ENCODE results near the gene DPY19L2. TPM values are rescaled to one million over a fixed set of nuclear protein-coding genes. Genes with fewer than 3 reads are reported as not detected.
"Not testable (repeated sequence)": the region's sequence is repeated elsewhere in the genome, so short reads cannot be mapped to it uniquely, and the experiment has no call there.

The DPY19L2 gene
- total RNA-seq, 4 donors from 2014 or later, result 5.0 to 12.2 (median 8.3) TPM

GRCh38 chr12:63706336-63706735 lies 38.0 kb upstream of the DPY19L2 start:
- intact Hi-C loops (cut with DNase I), result no loop called here
- no peaks in the 10 kb centered on the region for H3K27me3 ChIP-seq
- WGBS, result 86% methylated on average over 3 of the region's 3 CpGs
- no peaks in the 10 kb centered on the region for H3K36me3 ChIP-seq
- H3K4me3 ChIP-seq, result no peak overlapping the region
- H3K27ac ChIP-seq (replicated peaks in 1 of 4), result no peak overlapping the region
- no peaks in the 10 kb centered on the region for H3K9me3 ChIP-seq
- TF ChIP-seq POLR2AphosphoS5 (IDR thresholded peaks at IDR 0.05) (no peak), CTCF (IDR thresholded peaks at IDR 0.05) (no peak), EP300 (IDR thresholded peaks at IDR 0.05) (no peak), POLR2A (IDR thresholded peaks at IDR 0.05; ENCODE audit: low read depth) (no peak)
- no peaks in the 10 kb centered on the region for H3K4me1 ChIP-seq
- DNase-seq (ENCODE audit: extremely low spot score), result no peak

GRCh38 chr12:63699678-63700382 lies 31.5 kb upstream of the DPY19L2 start:
- WGBS, result 68% methylated on average over 3 of the region's 3 CpGs
- H3K36me3 ChIP-seq; H3K4me3 ChIP-seq; H3K27ac ChIP-seq (replicated peaks in 1 of 4); H3K27me3 ChIP-seq; DNase-seq (ENCODE audit: extremely low spot score); intact Hi-C loops (cut with DNase I); H3K4me1 ChIP-seq; H3K9me3 ChIP-seq: not testable (repeated sequence)

- WGBS, result 40% methylated on average over 1 of the region's 2 CpGs
- intact Hi-C loops (cut with DNase I); H3K4me3 ChIP-seq; DNase-seq (ENCODE audit: extremely low spot score); H3K9me3 ChIP-seq; H3K27ac ChIP-seq (replicated peaks in 1 of 4); H3K36me3 ChIP-seq; H3K27me3 ChIP-seq; H3K4me1 ChIP-seq: not testable (repeated sequence)
These were observed 30.7 kb upstream of the DPY19L2 start for GRCh38 chr12:63699011-63699410.

- H3K27ac ChIP-seq (replicated peaks in 1 of 4); intact Hi-C loops (cut with DNase I): not testable (repeated sequence)
- WGBS, result 59% methylated on average over 2 of the region's 2 CpGs
These were observed 22.5 kb upstream of the DPY19L2 start for GRCh38 chr12:63690837-63691236.

GRCh38 chr12:63689141-63689540 lies 20.8 kb upstream of the DPY19L2 start:
- intact Hi-C loops (cut with DNase I); H3K9me3 ChIP-seq; H3K27ac ChIP-seq (replicated peaks in 1 of 4); H3K27me3 ChIP-seq; DNase-seq (ENCODE audit: extremely low spot score); H3K36me3 ChIP-seq; H3K4me3 ChIP-seq; H3K4me1 ChIP-seq: not testable (repeated sequence)
- WGBS, result 76% methylated on average over 1 of the region's 1 CpG

More at GRCh38 chr12:63690837-63691236, 22.5 kb upstream of the DPY19L2 start:
- not testable (repeated sequence) for H3K4me1 ChIP-seq; DNase-seq (ENCODE audit: extremely low spot score); H3K36me3 ChIP-seq; H3K27me3 ChIP-seq; H3K9me3 ChIP-seq; H3K4me3 ChIP-seq

GRCh38 chr12:63686623-63687022 lies 18.3 kb upstream of the DPY19L2 start:
- H3K27ac ChIP-seq (replicated peaks in 1 of 4); intact Hi-C loops (cut with DNase I); H3K4me3 ChIP-seq; H3K36me3 ChIP-seq; H3K4me1 ChIP-seq; H3K27me3 ChIP-seq; DNase-seq (ENCODE audit: extremely low spot score); H3K9me3 ChIP-seq: not testable (repeated sequence)
- WGBS, result no CpG with 5 or more reads among the region's 29 CpGs

GRCh38 chr12:63685789-63686188 lies 17.5 kb upstream of the DPY19L2 start:
- H3K4me1 ChIP-seq; DNase-seq (ENCODE audit: extremely low spot score); intact Hi-C loops (cut with DNase I); H3K9me3 ChIP-seq; H3K36me3 ChIP-seq; H3K4me3 ChIP-seq; H3K27ac ChIP-seq (replicated peaks in 1 of 4); H3K27me3 ChIP-seq: not testable (repeated sequence)
- 91% methylated on average over 2 of the region's 2 CpGs for WGBS

GRCh38 chr12:63682617-63683016 lies 14.3 kb upstream of the DPY19L2 start:
- 86% methylated on average over 2 of the region's 2 CpGs for WGBS
- H3K27me3 ChIP-seq; H3K9me3 ChIP-seq; H3K4me1 ChIP-seq; H3K27ac ChIP-seq (replicated peaks in 1 of 4); H3K4me3 ChIP-seq; H3K36me3 ChIP-seq; intact Hi-C loops (cut with DNase I); DNase-seq (ENCODE audit: extremely low spot score): not testable (repeated sequence)

GRCh38 chr12:63680758-63681157 lies 12.5 kb upstream of the DPY19L2 start:
- H3K4me1 ChIP-seq; H3K27me3 ChIP-seq; H3K27ac ChIP-seq (replicated peaks in 1 of 4); H3K4me3 ChIP-seq; H3K36me3 ChIP-seq; intact Hi-C loops (cut with DNase I); H3K9me3 ChIP-seq; DNase-seq (ENCODE audit: extremely low spot score): not testable (repeated sequence)

Measured in esophagus muscularis mucosa (tissue), 4 donors.